NCI-H510A (cell line): ENCODE measurements around the gene NDUFA13.

ENCODE experiments used
- DNase-seq: peaks from one replicate; lab custom pipeline; 2025; lab: John Stamatoyannopoulos, UW

The NDUFA13 gene

GRCh38 chr19:19488875-19489690 lies 26.9 kb upstream of the NDUFA13 start:
- peak; percentile 54 for DNase-seq

DNA sequence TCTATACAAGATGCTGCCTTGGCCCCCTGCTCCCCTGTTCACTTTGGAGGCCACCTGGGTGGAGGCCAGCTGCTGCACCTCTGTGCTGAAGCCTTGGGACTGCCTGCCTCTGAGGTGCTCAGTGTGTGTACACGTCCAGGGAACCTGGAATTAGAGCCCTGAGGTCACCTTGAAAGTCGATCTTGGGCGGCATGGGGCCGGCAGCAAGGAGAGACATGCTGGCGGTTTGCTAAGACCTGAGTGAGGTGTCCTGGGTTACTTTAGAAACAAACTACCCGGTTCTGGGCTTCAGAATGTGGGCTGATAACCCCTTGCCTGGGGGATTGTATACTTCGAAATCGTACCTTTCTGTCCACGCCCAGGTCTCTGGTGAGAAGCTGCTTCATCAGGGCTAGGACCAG lies 26.2 kb upstream of the NDUFA13 start:
- DNase-seq = no peak

DNA sequence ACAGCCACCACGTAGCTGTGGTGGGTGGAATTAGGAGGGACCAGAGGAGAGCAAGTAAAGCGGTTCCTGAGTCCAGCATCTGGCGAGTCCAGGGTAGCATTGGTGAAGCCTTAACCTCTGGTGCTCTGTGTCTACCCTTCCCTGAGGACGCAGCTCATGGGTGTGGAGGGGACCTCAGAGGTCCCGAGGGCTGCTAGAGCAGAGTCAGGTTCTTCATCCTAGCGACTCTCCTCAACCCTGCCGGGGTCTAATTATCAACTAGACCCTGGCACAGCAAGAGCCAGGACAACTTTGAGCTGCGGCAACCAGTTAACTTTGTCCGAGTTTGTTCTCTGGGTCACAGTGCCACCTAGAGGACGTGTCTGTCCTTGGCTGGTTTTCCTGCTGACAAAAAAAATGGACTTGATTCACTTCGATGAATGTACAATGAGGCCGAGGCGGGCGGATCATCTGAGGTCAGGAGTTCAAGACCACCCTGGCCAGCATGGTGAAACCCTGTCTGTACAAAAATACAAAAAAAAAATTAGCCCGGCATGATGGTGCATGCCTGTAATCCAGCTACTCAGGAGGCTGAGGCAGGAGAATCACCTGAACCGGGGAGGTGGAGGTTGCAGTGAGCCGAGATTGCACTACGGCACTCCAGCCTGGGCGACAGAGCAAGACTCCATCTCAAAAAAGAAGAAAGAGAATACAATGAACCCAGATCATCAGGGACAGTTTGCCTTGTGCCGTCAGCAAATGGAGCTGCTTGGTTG lies 25.6 kb upstream of the NDUFA13 start:
- DNase-seq = no peak

DNA sequence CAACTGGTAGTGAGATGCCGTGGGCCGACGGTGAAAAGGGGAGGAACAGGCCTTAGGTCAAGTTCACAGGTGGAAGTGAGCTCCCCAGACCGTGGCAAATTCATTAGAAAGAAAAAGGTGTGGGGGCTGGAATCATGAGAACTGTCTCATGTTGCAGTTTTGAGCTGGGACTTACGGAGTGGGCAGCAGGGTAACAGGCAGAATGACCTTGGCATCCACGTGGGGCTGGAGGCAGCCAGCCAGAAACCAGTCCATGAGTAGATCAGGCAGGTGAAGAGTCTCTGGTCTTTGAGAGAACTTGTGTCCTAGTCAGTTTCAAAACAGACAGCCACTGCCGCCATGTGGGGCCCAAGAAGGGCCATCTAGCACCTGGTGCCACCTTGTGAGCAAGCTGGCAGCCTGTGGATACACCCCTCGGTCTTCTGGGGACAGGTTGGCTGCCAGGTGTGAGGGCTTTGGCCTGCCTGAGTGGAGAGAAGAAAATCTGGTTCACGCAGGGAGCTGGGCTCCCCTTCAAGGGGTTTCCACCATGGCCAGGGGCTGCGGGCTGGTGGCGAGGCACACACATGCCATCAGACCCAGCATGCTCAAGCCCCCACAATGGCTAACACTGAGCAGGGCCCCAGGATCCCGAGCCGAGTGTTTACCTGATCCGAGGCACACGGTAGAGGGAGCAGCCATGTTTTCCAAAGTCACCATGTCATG lies 24.6 kb upstream of the NDUFA13 start:
- no peak for DNase-seq

- no peak for DNase-seq
Observed at GRCh38 chr19:19492026-19492610, 23.9 kb upstream of the NDUFA13 start.

- DNase-seq = no peak
Observed at GRCh38 chr19:19493841-19494546, 22.0 kb upstream of the NDUFA13 start.

GRCh38 chr19:19495614-19496603 lies 20.1 kb upstream of the NDUFA13 start:
- DNase-seq = no peak

DNA sequence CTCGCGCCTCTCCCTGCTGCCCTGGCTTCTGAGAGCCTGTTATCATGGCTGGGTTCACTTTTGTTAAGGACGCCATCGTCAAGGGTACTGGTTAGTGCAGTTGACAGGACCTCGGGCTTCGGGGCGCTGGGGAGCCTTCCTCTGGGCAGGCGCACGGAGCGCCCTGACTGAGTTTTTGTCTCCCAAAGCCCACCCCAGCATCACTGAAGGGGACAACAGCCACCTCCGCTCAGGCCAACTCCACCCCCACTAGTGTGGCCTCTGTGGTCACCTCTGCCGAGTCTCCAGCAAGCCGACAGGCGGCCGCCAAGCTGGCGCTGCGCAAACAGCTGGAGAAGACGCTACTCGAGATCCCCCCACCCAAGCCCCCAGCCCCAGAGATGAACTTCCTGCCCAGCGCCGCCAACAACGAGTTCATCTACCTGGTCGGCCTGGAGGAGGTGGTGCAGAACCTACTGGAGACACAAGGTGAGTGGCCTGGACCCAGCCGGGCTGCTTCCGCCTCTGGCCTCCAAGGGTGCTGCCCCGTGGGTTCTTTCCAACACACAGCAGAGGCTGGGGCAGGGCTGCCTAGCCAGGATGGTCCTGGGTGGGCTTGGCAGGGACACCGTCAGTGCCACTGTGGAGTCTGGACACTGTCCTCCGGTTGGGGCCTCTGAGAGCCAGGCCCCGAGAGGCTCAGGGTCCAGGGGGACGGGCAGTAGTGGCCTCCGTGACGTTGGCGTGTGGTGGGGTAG lies 17.6 kb upstream of the NDUFA13 start:
- no peak for DNase-seq

- no peak for DNase-seq
Observed at GRCh38 chr19:19499272-19499995, 16.6 kb upstream of the NDUFA13 start.

DNA sequence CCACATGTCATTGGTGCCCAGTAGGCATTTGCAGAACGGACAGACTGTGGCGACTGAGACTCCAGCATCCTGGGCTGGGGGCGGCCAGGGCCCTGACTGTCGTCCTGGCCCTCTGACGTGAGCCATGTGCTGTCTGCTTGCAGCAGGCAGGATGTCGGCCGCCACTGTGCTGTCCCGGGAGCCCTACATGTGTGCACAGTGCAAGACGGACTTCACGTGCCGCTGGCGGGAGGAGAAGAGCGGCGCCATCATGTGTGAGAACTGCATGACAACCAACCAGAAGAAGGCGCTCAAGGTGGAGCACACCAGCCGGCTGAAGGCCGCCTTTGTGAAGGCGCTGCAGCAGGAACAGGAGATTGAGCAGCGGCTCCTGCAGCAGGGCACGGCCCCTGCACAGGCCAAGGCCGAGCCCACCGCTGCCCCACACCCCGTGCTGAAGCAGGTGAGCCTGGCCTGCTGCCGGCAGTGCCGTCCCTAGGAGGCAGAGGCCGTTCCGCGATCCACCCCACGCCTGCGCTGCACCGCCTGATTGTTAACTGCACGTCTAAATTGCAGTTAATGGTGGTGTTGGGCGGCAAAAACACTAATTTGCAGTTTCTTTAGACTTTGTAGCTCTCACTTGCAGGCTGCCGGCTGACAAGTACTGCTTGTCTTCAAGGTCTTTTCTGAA lies 14.9 kb upstream of the NDUFA13 start:
- DNase-seq = no peak

- no peak for DNase-seq
Observed at GRCh38 chr19:19501798-19502197, 14.2 kb upstream of the NDUFA13 start.

DNA sequence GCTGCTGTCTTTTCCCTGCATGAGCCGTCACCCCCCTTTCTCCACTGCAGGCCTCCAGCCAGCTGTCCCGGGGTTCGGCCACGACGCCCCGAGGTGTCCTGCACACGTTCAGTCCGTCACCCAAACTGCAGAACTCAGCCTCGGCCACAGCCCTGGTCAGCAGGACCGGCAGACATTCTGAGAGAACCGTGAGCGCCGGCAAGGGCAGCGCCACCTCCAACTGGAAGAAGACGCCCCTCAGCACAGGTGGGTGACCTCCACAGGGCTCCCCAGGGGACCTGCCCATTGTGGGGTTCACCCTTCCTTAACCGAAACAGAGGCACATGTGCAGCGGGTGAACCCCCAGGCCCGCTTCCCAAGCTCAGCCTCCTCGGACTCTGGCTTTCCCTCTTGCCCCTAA lies 13.7 kb upstream of the NDUFA13 start:
- DNase-seq = no peak

DNA sequence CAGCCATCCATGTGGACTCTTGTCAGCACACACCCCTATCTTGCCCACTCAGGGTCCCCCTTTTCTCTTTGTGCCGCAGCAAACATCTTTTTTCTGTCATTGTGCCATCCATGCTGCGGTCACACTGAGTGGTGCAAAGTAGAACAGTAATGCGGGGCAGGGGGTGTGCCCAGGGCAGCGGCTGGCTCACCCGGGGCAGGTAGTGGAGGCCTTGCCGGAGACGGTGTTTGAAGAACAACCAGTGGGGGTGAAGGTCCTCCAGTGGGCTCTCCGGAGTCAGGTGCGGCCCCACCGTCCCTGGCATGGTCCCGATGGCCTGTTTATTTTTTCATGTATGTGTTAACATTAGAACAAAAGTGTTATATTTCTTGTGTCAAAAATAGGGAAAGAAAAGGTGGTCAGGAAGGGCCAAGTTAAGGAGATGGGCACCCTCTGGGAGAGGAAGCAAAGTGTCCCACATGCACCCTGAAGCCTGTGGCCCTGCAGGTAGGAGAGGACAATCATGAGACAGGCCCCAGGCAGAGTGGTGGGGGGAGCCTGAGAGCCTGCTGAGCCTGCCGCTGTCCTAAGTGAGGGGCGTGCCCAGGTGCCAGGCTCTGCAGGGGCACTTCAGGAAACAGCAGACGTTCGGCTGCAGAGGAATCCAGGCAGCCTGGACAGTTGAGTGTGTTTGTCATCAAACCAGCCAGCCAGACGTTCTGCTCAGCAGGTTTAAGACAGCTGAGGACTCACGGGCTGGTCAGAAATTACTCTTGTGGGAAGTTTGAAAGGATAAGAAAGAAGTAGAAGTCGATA lies 13.0 kb upstream of the NDUFA13 start:
- peak; percentile 35 for DNase-seq

DNA sequence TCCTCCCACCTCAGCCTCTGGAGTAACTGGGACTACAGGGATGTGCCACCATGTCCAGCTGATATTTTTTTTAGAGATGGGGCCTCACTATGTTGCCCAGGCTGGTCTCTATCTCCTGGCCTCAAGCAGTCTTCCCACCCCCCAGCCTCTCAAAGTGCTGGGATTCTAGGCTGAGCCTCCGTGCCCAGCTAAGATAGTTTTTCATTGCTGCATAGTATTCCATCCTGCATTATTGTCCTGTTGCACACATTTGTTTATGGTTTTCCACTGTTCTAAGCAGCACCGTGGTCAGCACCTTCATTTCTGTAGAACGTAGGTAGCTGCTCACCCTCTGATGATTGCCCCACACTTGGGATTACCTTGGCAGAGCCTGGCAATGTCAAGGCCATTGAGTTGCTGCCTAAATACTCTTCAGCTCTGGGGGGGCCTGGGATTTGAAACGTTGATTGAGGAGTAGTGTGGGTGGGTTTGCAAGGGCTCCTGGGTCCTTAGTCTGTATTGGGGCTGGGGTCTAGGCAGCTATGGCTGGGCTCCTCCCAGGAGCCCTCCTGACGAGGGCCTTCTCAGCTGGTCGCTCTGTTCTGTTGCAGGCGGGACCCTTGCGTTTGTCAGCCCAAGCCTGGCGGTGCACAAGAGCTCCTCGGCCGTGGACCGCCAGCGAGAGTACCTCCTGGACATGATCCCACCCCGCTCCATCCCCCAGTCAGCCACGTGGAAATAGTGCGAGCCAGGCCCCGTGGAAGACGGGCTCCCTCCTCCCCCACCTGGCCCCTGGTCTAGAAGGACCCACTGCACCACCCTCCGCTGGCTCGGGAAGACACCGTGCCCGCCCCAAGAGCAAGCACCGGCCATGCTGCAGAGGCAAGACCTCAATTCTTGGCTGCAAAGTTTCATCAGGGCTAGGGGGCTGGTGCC lies 11.0 kb upstream of the NDUFA13 start:
- no peak for DNase-seq

DNA sequence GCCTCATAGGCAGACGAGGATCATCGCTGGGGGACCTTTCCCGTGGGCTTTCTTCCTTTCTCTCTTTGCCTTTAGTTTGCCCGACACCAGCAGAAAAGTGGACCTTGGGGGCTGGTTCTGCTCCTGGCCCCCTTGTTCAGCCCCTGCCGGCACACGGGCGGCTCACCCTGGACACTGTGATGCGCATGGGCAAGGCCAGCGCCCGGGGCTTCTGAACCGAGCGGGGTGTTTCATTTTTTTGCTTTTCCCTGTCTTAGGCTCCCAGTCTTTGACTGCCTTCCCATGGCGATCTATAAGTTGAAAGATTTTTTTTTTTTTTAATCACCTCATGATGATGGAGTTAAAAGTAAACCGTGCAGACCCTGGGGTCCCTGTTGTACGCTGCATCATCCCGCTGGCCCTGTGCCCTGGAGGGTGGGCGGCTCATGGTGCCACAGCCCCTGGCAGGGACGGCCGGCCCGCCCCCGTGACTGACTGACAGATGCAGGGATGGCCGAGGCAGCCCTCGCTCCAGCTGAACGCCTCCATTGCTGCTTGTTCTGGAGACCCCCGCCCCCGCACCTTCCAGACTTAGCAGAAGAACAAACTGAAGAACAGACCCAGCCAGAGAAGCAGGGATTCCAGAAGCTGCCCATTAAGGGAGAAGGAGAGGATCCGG lies 10.2 kb upstream of the NDUFA13 start:
- DNase-seq = no peak

DNA sequence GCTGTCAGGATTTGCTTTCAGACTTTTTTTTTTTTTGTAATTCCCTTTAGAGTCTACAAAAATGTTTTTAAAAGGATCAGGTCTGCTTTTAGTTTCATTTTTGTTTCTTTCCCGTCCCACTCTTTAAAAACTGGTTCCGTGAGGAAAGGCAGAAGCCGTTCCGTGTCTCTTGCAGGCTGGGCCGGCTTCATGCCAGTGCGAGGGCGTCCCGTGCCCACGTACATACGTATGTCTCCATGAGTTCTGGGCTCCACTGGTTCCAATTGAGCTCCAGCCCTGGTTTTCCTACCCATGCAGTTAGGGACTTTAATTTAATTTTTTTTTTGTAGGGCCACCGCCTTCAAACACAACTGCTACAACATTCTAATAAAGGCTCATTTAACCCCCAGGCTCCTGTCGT lies 9.4 kb upstream of the NDUFA13 start:
- no peak for DNase-seq
